Loucy (cell line): ENCODE data around the gene BCL3.

Experiments used
- H2AFZ ChIP-seq: fragments of 200-600 bp; sonication (generic); 2 replicates; pipeline ENCODE4 v1.6.0; 2016; ENCODE audit warnings: antibody characterized with exemption, mild to moderate bottlenecking, low read length, moderate library complexity
- H3F3A ChIP-seq: fragments of 200-600 bp; 2 replicates; pipeline ENCODE4 v1.6.0; 2016; ENCODE audit warnings: antibody characterized with exemption, low read depth, mild to moderate bottlenecking
- H3K27me3 ChIP-seq: fragments of 200-600 bp; sonication (generic); 2 replicates; pipeline ENCODE4 v1.6.1; 2014; ENCODE audit warnings: low read length, mild to moderate bottlenecking; ENCODE audit not compliant: insufficient read depth, poor library complexity, severe bottlenecking
- H3K36me3 ChIP-seq: fragments of 200-600 bp; sonication (generic); 2 replicates; pipeline ENCODE4 v1.6.1; 2016; ENCODE audit warnings: low read length; ENCODE audit not compliant: insufficient read depth
- H3K4me1 ChIP-seq: fragments of 200-600 bp; sonication (generic); 2 replicates; pipeline ENCODE4 v1.5.1; 2014; ENCODE audit warnings: low read length, mild to moderate bottlenecking; ENCODE audit not compliant: insufficient read depth, poor library complexity, severe bottlenecking
- H3K4me2 ChIP-seq: fragments of 200-600 bp; sonication (generic); 2 replicates; pipeline ENCODE4 v1.6.0; 2014; ENCODE audit warnings: antibody characterized with exemption, low read length, low read depth, mild to moderate bottlenecking; ENCODE audit not compliant: poor library complexity, severe bottlenecking
- H3K4me3 ChIP-seq: fragments of 200-600 bp; sonication (generic); 2 replicates; pipeline ENCODE4 v1.5.1; 2014; ENCODE audit warnings: low read length, mild to moderate bottlenecking, mixed read lengths; ENCODE audit not compliant: poor library complexity, severe bottlenecking
- H3K79me2 ChIP-seq: fragments of 200-600 bp; sonication (generic); 2 replicates; pipeline ENCODE4 v1.6.1; 2014; ENCODE audit warnings: low read length; ENCODE audit not compliant: insufficient read depth
- H3K9ac ChIP-seq: fragments of 200-600 bp; sonication (generic); 2 replicates; pipeline ENCODE4 v1.6.0; 2014; ENCODE audit warnings: mild to moderate bottlenecking, low read depth, low read length, moderate library complexity; ENCODE audit not compliant: poor library complexity, severe bottlenecking
- H3K9me2 ChIP-seq: fragments of 200-600 bp; sonication (generic); replicated peaks from 2 replicates; pipeline ENCODE4 v1.6.1; 2016; ENCODE audit warnings: low read depth, low read length, mixed read lengths
- H3K9me3 ChIP-seq: fragments of 200-600 bp; sonication (generic); 2 replicates; pipeline ENCODE4 v1.6.1; 2014; ENCODE audit warnings: mild to moderate bottlenecking, antibody characterized with exemption, low read length, low read depth; ENCODE audit not compliant: insufficient read depth
- H4K20me1 ChIP-seq: fragments of 200-600 bp; sonication (generic); 2 replicates; pipeline ENCODE4 v1.6.0; 2014; ENCODE audit warnings: antibody characterized with exemption, low read length, mild to moderate bottlenecking; ENCODE audit not compliant: insufficient read depth, poor library complexity, severe bottlenecking
- EZH2phosphoT487 ChIP-seq: fragments of 200-600 bp; IDR thresholded peaks from 2 replicates; pipeline ENCODE4 v1.6.1; 2018; ENCODE audit warnings: antibody characterized with exemption, mild to moderate bottlenecking, moderate library complexity, borderline replicate concordance
- TF ChIP-seq, protein P1 (sequence below): fragments of 200-600 bp; sonication (generic); conservative IDR thresholded peaks from 2 replicates; pipeline ENCODE4 v1.5.1; 2014; ENCODE audit warnings: mild to moderate bottlenecking, antibody characterized with exemption, low read length

BCL3 gene

DNA sequence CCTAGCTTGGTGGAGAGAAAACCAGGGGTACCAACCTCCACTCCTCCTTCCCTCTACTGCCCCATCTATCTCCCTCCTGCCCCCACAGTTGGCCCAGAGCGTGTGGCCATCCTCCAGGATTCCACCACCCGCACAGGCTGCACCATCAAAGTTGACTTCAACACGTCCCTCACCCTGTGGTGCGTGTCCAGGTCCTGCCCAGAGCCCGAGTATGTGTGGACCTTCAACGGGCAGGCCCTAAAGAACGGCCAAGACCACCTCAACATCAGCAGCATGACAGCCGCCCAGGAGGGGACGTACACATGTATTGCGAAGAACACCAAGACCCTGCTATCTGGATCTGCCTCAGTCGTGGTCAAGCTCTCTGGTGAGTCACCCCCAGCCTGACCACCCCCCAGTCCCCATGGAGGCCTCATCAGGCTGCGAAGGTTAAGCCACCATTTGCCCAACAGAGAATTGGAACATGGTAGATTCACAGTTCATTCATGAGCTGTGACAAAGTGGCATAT, 43.0 kb upstream of the BCL3 start:
- no peak overlapping the region for H2AFZ ChIP-seq
- H3F3A ChIP-seq, result no peaks in the 10 kb centered on the region
- H3K9me2 ChIP-seq, result no peaks in the 10 kb centered on the region
- H3K4me1 ChIP-seq, result no peaks in the 10 kb centered on the region
- no peaks in the 10 kb centered on the region for H3K9me3 ChIP-seq
- H4K20me1 ChIP-seq, result no peaks in the 10 kb centered on the region
- H3K27me3 ChIP-seq, result no peaks in the 10 kb centered on the region
- no peaks in the 10 kb centered on the region for H3K79me2 ChIP-seq
- TF ChIP-seq, protein P1, sequence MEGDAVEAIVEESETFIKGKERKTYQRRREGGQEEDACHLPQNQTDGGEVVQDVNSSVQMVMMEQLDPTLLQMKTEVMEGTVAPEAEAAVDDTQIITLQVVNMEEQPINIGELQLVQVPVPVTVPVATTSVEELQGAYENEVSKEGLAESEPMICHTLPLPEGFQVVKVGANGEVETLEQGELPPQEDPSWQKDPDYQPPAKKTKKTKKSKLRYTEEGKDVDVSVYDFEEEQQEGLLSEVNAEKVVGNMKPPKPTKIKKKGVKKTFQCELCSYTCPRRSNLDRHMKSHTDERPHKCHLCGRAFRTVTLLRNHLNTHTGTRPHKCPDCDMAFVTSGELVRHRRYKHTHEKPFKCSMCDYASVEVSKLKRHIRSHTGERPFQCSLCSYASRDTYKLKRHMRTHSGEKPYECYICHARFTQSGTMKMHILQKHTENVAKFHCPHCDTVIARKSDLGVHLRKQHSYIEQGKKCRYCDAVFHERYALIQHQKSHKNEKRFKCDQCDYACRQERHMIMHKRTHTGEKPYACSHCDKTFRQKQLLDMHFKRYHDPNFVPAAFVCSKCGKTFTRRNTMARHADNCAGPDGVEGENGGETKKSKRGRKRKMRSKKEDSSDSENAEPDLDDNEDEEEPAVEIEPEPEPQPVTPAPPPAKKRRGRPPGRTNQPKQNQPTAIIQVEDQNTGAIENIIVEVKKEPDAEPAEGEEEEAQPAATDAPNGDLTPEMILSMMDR, result no peak
- no peak for TF ChIP-seq EZH2phosphoT487
- no peak overlapping the region for H3K4me3 ChIP-seq
- H3K9ac ChIP-seq, result no peak overlapping the region
- H3K4me2 ChIP-seq, result no peak overlapping the region
- H3K36me3 ChIP-seq, result no peaks in the 10 kb centered on the region

DNA sequence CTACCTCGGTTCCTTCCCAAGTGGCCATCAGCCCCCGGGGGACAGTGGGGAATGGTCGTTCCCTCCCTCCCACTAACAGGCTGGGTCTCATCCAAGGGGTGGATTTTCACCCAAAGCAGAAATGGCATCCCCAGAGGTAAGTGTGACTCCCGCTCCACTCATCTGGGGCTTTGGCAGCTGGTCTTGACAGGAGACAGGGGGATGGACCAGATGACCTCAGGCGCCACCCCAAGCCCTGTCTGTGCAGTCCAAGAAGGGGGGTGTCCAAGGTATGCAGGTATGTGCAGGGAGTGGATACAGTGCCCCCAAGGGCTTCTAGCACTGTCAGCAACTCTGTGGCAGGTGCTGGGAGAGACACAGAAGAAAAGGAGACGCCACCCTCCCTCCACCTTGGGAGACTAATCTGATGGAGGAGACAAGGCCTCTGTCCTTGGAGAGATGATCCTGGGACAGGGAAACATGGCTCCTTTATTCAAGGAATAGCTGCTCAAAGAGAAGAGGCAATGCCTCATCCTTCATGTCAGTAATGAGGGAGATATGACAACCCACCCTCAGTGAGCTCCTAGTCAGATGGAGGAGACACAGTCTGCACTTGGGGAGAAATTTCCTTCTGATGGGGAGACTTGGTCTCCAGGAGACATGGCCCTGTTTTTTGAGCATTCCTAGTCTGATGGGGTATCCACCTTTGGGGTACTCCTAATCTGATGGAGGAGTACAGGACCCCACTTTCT, 41.8 kb upstream of the BCL3 start:
- Histone ChIP-seq H3K9me2 (no peaks in the 10 kb centered on the region), H3K79me2 (no peaks in the 10 kb centered on the region), H4K20me1 (no peaks in the 10 kb centered on the region), H3K36me3 (no peaks in the 10 kb centered on the region), H3K27me3 (no peaks in the 10 kb centered on the region), H3K4me2 (no peak overlapping the region), H2AFZ (no peak overlapping the region), H3F3A (no peaks in the 10 kb centered on the region), H3K4me3 (no peak overlapping the region), H3K4me1 (no peaks in the 10 kb centered on the region), H3K9ac (no peak overlapping the region), H3K9me3 (no peaks in the 10 kb centered on the region)
- no peak for TF ChIP-seq EZH2phosphoT487
- TF ChIP-seq, protein P1, result no peak

DNA sequence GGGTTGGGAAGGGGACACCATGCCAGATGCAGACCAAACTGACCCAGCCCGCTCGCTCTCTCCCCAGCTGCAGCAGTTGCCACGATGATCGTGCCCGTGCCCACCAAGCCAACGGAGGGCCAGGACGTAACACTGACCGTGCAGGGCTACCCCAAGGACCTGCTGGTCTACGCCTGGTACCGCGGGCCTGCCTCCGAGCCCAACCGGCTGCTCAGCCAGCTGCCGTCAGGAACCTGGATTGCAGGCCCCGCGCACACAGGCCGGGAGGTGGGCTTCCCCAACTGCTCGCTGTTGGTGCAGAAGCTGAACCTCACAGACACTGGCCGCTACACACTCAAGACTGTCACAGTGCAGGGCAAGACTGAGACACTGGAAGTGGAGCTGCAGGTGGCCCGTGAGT, 40.7 kb upstream of the BCL3 start:
- no peaks in the 10 kb centered on the region for H4K20me1 ChIP-seq
- H3K4me1 ChIP-seq, result no peaks in the 10 kb centered on the region
- no peak overlapping the region for H3K4me2 ChIP-seq
- H3K9me3 ChIP-seq, result no peaks in the 10 kb centered on the region
- TF ChIP-seq, protein P1, result no peak
- no peak for TF ChIP-seq EZH2phosphoT487
- no peaks in the 10 kb centered on the region for H3K27me3 ChIP-seq
- no peak overlapping the region for H3K4me3 ChIP-seq
- no peaks in the 10 kb centered on the region for H3K36me3 ChIP-seq
- no peaks in the 10 kb centered on the region for H3K9me2 ChIP-seq
- H3F3A ChIP-seq, result no peaks in the 10 kb centered on the region
- no peak overlapping the region for H2AFZ ChIP-seq
- no peaks in the 10 kb centered on the region for H3K79me2 ChIP-seq
- H3K9ac ChIP-seq, result no peak overlapping the region
